Motor neuron (in vitro differentiated cells): ENCODE measurements around the gene CCDC178. TPM values are rescaled to one million over a fixed set of nuclear protein-coding genes. Genes with fewer than 3 reads are reported as not detected.
A peak's percentile ranks its signal among the peaks of the same experiment; 100 is the strongest.

Source experiments
- ATAC-seq, 8 experiments: fragments of 200-7000 bp; cut with Tn5 transposase; replicated peaks in 6 of 8; 2 replicates each; pipeline ENCODE4 v1.8.0; 2021; ENCODE audit warnings: mild to moderate bottlenecking in 8 of 8, moderate library complexity in 8 of 8
- H3K27ac ChIP-seq, 2 donors: fragments of 250-450 bp; sonication (Bioruptor Pico); 2 replicates each; pipeline ENCODE4 v1.9.0; 2021; ENCODE audit warnings: antibody characterized with exemption in 2 of 2, mild to moderate bottlenecking in 2 of 2, moderate library complexity in 1 of 2
- H3K4me1 ChIP-seq, 2 donors: fragments of 250-450 bp; sonication (Bioruptor Pico); replicated peaks in 1 of 2; 2 replicates each; pipeline ENCODE4 v1.6.1; 2021; ENCODE audit warnings: antibody characterized with exemption in 2 of 2, mild to moderate bottlenecking in 2 of 2, moderate library complexity in 1 of 2
- H3K4me3 ChIP-seq, 5 donors: fragments of 250-450 bp; sonication (Bioruptor Pico); 2 replicates each; pipeline ENCODE4 v1.9.0; 2021; ENCODE audit warnings: antibody characterized with exemption in 5 of 5, mild to moderate bottlenecking in 5 of 5, moderate library complexity in 4 of 5
- whole genome bisulfite sequencing, 10 experiments: fragments of 450-650 bp; shearing (Covaris generic); methylation state at CpG; one replicate each; pipeline ENCODE4 v1.0.0; 2022; 5-methylcytosine and 5-hydroxymethylcytosine counted together
- in situ Hi-C, 9 experiments: fragments of 400-800 bp; cut with MboI; loops; one replicate each; pipeline ENCODE4 v1.15.0; 2021; ENCODE audit warnings: low sequenced_read_pairs in 9 of 9, low pct_unique_long_range_greater_than_20kb in 2 of 9; ENCODE audit not compliant: unreplicated experiment in 9 of 9
- total RNA-seq, 8 experiments: library from RNA; unstranded; fragments of 300-600 nt; gene quantifications; 2 replicates each; pipeline versions ENCODE4 v1.2.3 to v1.2.4, GENCODE V29; 2022

The CCDC178 gene
- total RNA-seq, 8 experiments from 2014 or later: 0.09 to 3.0 (median 0.21) TPM; not detected in 3

DNA sequence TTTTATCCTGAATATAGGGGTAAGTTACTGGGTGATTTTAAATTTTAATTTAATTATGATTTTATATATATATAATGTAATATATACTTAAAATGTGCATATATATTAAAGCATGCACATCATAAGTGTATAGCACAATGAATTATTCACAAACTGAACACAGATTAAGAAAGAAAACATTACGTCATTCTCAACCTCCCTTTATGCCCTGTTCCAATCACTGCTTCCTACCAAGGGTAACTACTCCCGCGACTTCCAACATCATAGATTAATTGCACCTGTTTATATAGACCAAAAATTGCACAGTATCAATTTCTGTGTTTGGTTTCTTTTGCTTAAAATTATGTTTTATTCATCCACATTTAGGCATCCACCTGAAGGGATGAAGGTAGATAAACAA lies 366.4 kb downstream of the CCDC178 start:
- no peak for ATAC-seq
- WGBS, 10 experiments: 14 to 100% (median 60%) methylated on average over 1 to 3 of the region's 3 CpGs; no CpG with 5 or more reads in 2 of the 10 experiments
- in situ Hi-C loops: no loop called here
- Histone ChIP-seq H3K27ac (no peak overlapping the region), H3K4me1 (no peaks in the 10 kb centered on the region), H3K4me3 (no peak overlapping the region)

- in situ Hi-C loops: no loop called here
- ATAC-seq: no peak
- no peak overlapping the region for H3K27ac ChIP-seq
- 0 to 100% (median 38%) methylated on average over 1 to 3 of the region's 6 CpGs; no CpG with 5 or more reads in 3 of the 10 experiments for WGBS, 10 experiments
- no peak overlapping the region for H3K4me3 ChIP-seq
- no peaks in the 10 kb centered on the region for H3K4me1 ChIP-seq
Observed at GRCh38 chr18:33062834-33063364, 377.6 kb downstream of the CCDC178 start.

DNA sequence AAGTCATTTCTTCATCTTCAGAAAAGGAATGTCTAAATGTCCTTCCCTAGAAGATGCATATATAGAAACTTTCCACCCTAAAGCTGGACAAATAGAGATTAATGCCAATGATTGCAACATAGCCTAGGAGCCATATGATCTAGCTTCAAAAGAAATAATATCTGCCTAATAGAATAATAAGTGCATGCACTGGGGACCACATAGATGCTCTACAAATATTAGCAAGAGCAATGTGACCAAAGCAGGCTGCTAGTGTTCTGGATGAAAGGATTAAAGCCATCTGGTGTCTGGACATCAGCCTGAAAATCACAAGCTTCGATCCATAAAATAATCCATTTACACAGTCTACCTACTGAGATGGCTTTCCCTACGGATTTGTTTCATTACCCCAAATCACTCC lies 387.6 kb downstream of the CCDC178 start:
- Histone ChIP-seq H3K4me3 (no peak overlapping the region), H3K27ac (no peak overlapping the region), H3K4me1 (no peaks in the 10 kb centered on the region)
- no peak for ATAC-seq
- in situ Hi-C loops: no loop called here
- WGBS, 10 experiments: 0 to 100% (median 79%) methylated on average over 1 to 2 of the region's 2 CpGs

DNA sequence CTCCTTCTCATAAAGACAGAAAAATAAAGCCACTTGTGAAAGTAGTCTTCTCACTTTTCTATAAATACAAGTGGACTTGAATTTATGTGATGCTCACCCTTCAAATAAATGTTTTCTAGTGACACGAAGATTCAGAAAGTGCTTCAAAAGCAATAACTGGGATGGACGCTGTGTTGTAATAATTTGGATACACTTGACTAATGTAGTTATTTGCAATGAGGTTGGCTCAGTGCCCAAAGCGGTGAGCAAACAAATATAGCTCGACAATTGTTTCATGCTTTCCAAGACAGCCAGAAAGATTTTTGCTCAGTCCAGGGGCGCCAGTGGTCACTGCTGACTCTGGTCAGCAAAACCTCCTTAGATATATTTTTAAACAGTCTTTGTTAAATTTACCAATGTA lies 389.1 kb downstream of the CCDC178 start:
- H3K4me3 ChIP-seq: no peak overlapping the region
- H3K27ac ChIP-seq: no peak overlapping the region
- no peaks in the 10 kb centered on the region for H3K4me1 ChIP-seq
- in situ Hi-C loops: no loop called here
- peak in 1 of 8 experiments; percentile 52 for ATAC-seq
- WGBS, 10 experiments: 7 to 88% (median 82%) methylated on average over 1 to 5 of the region's 5 CpGs

DNA sequence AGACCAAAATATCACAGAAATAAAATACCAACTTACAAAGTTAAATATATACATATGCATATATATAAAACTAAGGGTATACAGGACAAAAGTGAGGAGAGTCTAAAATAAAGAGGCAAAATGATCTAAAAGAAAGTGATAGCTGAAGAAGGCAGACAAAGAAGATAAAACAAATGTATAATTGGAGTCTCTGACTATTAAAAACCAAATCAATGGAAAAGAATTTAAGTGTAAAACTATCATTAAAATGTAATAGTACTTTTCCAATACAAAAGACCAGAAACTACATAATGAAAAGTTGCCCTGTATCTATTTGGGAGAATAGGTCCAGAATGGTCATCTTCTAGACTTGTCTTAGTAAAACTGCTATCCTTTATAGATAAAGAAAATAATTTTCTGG lies 400.3 kb downstream of the CCDC178 start:
- in situ Hi-C loops: no loop called here
- Histone ChIP-seq H3K27ac (no peak overlapping the region), H3K4me3 (no peak overlapping the region), H3K4me1 (no peaks in the 10 kb centered on the region)
- ATAC-seq: no peak

DNA sequence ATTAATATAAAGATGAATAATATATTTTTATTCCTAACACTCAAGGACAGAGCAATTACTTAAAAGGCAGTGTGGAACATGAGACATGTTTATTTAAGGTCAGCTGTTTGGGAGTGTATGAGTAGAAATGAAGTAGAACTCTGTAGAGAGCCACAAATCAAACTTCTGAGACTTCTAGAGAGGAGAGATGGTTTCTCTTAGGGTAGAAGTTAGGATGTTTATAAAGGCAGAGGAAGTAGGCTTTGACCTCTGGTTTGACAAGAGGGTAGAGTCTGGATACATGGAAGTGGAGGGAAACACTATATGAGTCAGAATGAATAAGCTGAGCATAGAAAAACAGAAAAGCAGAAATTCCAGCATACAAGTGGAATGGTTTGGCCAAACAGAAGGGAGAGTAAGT lies 405.6 kb downstream of the CCDC178 start:
- ATAC-seq: no peak
- Histone ChIP-seq H3K4me3 (no peak overlapping the region), H3K4me1 (no peaks in the 10 kb centered on the region), H3K27ac (no peak overlapping the region)
- in situ Hi-C loops: no loop called here

GRCh38 chr18:33034212-33034611 lies 406.3 kb downstream of the CCDC178 start:
- ATAC-seq: no peak
- no peak overlapping the region for H3K4me3 ChIP-seq
- H3K4me1 ChIP-seq: no peaks in the 10 kb centered on the region
- in situ Hi-C loops: no loop called here
- H3K27ac ChIP-seq: no peak overlapping the region

GRCh38 chr18:33022370-33022769 lies 418.2 kb downstream of the CCDC178 start:
- Histone ChIP-seq H3K27ac (no peak overlapping the region), H3K4me1 (no peaks in the 10 kb centered on the region), H3K4me3 (no peak overlapping the region)
- in situ Hi-C loops: no loop called here
- no peak for ATAC-seq

DNA sequence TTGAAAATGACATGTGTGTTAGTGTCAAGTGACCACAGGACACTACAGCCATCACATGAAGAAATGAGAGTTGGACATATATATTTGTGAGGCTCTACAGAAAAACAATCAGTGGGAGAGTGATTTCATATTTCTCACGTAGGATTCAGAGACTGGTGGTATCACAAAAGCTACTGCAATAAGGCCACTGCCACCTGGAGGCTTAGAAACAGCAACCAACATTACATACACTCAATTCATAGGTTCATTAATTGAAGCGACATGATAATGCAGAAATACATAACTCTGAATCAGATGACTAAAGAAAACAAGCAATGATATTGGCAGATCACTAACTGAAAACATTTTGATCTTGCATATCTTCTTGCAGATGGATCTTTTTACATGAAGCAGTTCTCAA lies 419.6 kb downstream of the CCDC178 start:
- Histone ChIP-seq H3K4me3 (no peak overlapping the region), H3K27ac (no peak overlapping the region), H3K4me1 (no peaks in the 10 kb centered on the region)
- 0 to 100% (median 61%) methylated on average over 1 to 2 of the region's 2 CpGs; no CpG with 5 or more reads in 2 of the 10 experiments for WGBS, 10 experiments
- ATAC-seq: no peak
- in situ Hi-C loops: no loop called here

- ATAC-seq: no peak
- in situ Hi-C loops: no loop called here
- 0 to 100% (median 84%) methylated on average over 1 to 5 of the region's 5 CpGs for WGBS, 10 experiments
- Histone ChIP-seq H3K4me3 (no peak overlapping the region), H3K27ac (no peak overlapping the region), H3K4me1 (no peaks in the 10 kb centered on the region)
Observed at GRCh38 chr18:33014060-33014796, 426.3 kb downstream of the CCDC178 start.

GRCh38 chr18:33010149-33010548 lies 430.4 kb downstream of the CCDC178 start:
- Histone ChIP-seq H3K4me1 (no peaks in the 10 kb centered on the region), H3K27ac (no peak overlapping the region), H3K4me3 (no peak overlapping the region)
- in situ Hi-C loops: no loop called here
- ATAC-seq: no peak
- WGBS, 10 experiments: 0 to 53% (median 45%) methylated on average over 2 of the region's 2 CpGs; no CpG with 5 or more reads in 2 of the 10 experiments

- Histone ChIP-seq H3K27ac (no peak overlapping the region), H3K4me1 (no peaks in the 10 kb centered on the region), H3K4me3 (no peak overlapping the region)
- 0 to 80% (median 27%) methylated on average over 1 of the region's 1 CpG; no CpG with 5 or more reads in 6 of the 10 experiments for WGBS, 10 experiments
- ATAC-seq: no peak
- in situ Hi-C loops: no loop called here
Observed at GRCh38 chr18:32998921-32999320, 441.6 kb downstream of the CCDC178 start.

DNA sequence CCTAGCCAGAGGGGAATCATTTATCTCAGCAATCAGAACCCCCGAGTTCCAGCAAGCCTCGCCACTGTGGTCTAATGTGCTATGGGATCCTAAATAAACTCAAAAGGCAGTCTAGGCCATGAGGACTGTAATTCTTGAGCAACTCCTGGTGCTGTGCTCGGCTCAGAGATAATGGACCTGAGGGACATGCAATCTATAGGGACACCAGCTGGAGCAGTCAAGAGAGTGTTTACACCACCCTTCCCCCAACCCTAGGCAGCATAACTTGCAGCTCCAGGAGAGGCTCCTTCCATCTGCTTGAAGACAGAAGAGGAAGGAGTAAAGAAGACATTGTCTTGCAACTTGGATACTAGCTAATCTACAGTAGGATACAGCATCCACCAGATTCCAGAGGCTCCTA lies 442.2 kb downstream of the CCDC178 start:
- ATAC-seq: no peak
- in situ Hi-C loops: no loop called here
- H3K4me3 ChIP-seq: no peak overlapping the region
- no peak overlapping the region for H3K27ac ChIP-seq
- no peaks in the 10 kb centered on the region for H3K4me1 ChIP-seq
- 12 to 100% (median 82%) methylated on average over 1 to 3 of the region's 3 CpGs; no CpG with 5 or more reads in 2 of the 10 experiments for WGBS, 10 experiments

- WGBS, 10 experiments: 0 to 100% (median 38%) methylated on average over 1 of the region's 1 CpG; no CpG with 5 or more reads in 1 of the 10 experiments
- in situ Hi-C loops: no loop called here
Observed at GRCh38 chr18:32983721-32984120, 456.8 kb downstream of the CCDC178 start.

More at GRCh38 chr18:32983721-32984120, 456.8 kb downstream of the CCDC178 start:
- ATAC-seq: no peak
- Histone ChIP-seq H3K4me3 (no peak overlapping the region), H3K27ac (no peak overlapping the region), H3K4me1 (no peaks in the 10 kb centered on the region)
